Measurements from ENCODE around the gene SH3BP5.

Gene SH3BP5

DNA sequence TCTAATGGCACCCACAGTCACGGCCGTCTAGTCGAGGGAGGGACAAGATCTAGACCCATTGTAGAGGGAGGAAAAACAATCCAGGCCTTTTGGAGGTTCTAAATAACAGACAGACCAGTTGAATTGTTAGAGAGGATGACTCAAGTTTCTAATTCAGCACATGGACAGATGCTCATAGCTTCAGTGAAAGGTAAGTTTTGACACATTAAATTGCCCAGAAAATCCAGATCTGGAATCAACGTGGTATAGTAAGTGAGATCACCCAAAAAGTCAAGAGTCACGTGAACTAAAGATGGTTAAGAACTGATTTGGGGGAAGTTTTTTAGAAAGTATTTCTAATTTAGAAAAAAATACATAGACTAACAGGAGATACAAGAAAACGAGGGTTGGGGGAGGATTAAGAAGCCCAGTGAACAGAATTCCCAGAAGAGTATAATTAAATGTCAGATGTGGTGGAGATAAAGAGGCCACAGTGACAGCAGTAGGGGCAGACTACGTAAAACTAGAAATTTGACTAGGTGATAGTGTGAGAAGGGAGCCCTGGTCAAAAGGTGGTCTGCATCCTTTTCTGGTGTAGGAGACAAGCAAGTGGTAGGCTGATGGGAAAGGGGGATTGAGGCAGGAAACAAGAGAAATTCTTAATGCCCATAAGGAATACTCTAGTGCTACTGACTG, 79.2 kb downstream of the SH3BP5 start:
- H3K4me3 ChIP-seq (ENCODE audit: control insufficient read depth, low read depth, low read length), result no peak overlapping the region
- DNase-seq (ENCODE audit: low read depth), result no peak
- TF ChIP-seq, protein P1, sequence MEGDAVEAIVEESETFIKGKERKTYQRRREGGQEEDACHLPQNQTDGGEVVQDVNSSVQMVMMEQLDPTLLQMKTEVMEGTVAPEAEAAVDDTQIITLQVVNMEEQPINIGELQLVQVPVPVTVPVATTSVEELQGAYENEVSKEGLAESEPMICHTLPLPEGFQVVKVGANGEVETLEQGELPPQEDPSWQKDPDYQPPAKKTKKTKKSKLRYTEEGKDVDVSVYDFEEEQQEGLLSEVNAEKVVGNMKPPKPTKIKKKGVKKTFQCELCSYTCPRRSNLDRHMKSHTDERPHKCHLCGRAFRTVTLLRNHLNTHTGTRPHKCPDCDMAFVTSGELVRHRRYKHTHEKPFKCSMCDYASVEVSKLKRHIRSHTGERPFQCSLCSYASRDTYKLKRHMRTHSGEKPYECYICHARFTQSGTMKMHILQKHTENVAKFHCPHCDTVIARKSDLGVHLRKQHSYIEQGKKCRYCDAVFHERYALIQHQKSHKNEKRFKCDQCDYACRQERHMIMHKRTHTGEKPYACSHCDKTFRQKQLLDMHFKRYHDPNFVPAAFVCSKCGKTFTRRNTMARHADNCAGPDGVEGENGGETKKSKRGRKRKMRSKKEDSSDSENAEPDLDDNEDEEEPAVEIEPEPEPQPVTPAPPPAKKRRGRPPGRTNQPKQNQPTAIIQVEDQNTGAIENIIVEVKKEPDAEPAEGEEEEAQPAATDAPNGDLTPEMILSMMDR (IDR thresholded peaks at IDR 0.05; ENCODE audit: control insufficient read depth, insufficient read depth, low read depth, low read length, missing control alignments), result no peak

DNA sequence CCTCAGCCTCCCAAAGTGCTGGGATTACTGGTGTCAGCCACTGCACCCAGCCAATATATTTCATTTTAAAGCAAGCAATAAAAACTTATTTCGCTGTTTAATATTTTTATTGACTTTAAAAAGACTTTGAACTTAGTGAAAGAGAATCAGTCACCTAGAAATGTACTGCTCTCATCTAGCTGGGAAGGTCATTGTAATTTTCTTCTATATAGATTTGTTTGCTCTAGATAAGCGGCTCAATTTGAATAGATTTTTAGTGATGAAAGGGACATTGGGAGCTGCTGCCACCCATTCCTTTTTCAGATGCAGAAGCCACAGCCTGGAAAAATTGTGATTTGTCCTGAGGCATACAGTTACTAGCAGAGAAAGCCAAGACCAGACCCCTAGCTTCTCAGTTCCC, 86.2 kb downstream of the SH3BP5 start:
- H3K4me3 ChIP-seq (ENCODE audit: control insufficient read depth, low read depth, low read length), result no peak overlapping the region
- DNase-seq (ENCODE audit: low read depth), result no peak
- TF ChIP-seq, protein P1 (IDR thresholded peaks at IDR 0.05; ENCODE audit: control insufficient read depth, insufficient read depth, low read depth, low read length, missing control alignments), result no peak

DNA sequence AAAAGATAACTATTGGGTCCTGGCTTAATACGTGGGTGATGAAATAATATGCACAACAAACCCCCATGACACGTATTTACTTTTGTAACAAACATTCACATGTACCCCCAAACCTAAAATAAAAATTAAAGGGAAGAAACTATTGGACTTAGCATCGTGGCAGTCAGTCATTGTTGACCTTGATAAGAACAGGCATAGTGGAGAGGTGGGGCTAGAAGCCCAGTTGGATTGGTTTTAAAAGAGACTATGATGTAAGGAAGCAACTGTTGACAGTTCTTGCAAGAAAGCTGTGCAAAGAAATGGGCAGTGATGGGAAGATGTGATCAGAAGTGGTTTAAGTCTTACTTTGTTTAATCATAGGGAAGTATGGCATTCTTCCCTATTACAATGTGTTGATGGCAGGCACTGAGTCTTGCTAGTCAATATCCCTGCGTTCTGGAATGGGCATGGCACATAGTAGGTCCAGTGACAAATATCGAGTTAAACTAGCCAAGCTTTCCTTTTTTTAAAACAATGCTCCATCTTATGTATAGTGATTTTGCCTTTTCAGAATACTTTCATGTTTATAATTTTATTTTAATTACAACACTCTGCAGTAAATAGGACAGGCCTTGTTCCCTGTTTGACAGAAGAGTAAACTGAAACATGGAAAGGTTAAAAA, 88.4 kb downstream of the SH3BP5 start:
- no peak overlapping the region for H3K4me3 ChIP-seq (ENCODE audit: control insufficient read depth, low read depth, low read length)
- DNase-seq (ENCODE audit: low read depth), result no peak
- TF ChIP-seq, protein P1 (IDR thresholded peaks at IDR 0.05; ENCODE audit: control insufficient read depth, insufficient read depth, low read depth, low read length, missing control alignments), result no peak

DNA sequence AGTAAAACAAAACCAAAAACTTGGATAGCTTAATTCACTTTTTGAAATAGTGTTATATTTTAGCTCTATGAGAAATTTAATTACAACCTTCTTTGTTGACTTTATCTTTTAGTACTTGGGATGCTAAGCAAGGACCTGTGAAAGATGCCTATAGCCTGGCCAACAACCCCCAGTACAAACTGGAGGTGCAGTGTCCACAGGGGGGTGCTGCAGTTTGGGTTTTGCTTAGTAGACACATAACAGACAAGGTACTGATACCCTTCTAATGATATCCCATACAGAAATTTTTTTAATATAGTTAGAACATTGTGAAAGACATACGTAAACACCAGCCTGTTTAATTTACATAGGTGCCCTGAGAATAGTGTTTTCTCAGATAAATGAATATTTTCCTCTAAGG, 91.0 kb downstream of the SH3BP5 start:
- H3K4me3 ChIP-seq (ENCODE audit: control insufficient read depth, low read depth, low read length), result no peak overlapping the region
- no peak for DNase-seq (ENCODE audit: low read depth)
- TF ChIP-seq, protein P1 (IDR thresholded peaks at IDR 0.05; ENCODE audit: control insufficient read depth, insufficient read depth, low read depth, low read length, missing control alignments), result peak; percentile 41

DNA sequence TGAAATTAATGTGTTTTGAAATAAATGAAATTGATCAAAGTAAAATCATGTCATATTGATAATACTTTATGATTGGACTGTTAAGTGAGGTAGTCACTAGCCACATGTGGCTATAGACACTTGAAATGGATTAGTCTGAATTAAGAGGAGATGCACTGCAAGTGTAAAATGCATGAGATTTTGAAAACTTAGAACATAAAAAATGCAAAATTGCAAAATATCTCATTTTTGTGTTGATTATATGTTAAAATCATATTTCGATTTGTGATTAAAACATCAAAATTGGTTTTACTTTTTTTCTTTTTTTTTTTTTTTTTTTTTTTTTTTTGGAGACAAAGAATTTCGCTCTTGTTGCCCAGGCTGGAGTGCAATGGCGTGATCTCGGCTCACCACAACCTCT, 103.1 kb downstream of the SH3BP5 start:
- DNase-seq (ENCODE audit: low read depth), result no peak
- H3K4me3 ChIP-seq (ENCODE audit: control insufficient read depth, low read depth, low read length), result no peak overlapping the region
- TF ChIP-seq, protein P1 (IDR thresholded peaks at IDR 0.05; ENCODE audit: control insufficient read depth, insufficient read depth, low read depth, low read length, missing control alignments), result no peak

DNA sequence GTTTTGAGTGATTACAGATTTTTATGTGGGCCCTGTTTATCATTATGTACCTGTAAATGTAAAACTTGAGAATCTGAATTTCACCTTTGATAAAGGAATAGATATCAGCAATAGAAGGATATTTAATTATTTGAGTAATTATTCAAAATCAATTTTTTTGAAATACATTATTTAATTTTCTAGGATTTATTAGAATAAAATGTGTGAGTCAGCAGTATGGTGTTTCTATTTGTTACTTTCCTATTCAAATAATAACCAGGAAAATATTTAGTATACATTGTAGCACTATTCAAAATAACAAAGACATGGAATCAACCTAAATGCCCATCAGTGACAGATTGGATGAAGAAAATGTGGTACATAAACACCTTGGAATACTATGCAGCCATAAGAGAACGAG, 104.2 kb downstream of the SH3BP5 start:
- DNase-seq (ENCODE audit: low read depth), result no peak
- H3K4me3 ChIP-seq (ENCODE audit: control insufficient read depth, low read depth, low read length), result no peak overlapping the region

More for the DNA sequence above, 104.2 kb downstream of the SH3BP5 start:
- TF ChIP-seq, protein P1 (IDR thresholded peaks at IDR 0.05; ENCODE audit: control insufficient read depth, insufficient read depth, low read depth, low read length, missing control alignments), result no peak
